ENCODE data around the gene PFAS.

The PFAS gene

DNA sequence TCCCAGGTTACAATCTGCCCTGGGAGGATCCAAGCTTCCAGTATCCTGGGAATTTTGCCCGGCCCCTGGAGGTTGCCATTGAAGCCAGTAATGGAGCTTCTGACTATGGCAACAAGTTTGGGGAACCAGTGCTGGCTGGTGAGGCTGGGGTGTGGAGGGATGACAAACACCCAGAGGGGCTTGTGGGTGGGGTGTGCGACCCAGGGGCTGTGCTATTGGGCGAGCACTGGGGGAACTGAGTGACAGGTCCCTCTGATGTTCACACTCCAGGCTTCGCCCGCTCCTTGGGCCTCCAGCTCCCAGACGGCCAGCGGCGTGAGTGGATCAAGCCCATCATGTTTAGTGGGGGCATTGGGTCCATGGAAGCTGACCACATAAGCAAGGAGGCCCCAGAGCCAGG is 8.7 kb downstream of the PFAS start:
- TF ChIP-seq, protein P1, sequence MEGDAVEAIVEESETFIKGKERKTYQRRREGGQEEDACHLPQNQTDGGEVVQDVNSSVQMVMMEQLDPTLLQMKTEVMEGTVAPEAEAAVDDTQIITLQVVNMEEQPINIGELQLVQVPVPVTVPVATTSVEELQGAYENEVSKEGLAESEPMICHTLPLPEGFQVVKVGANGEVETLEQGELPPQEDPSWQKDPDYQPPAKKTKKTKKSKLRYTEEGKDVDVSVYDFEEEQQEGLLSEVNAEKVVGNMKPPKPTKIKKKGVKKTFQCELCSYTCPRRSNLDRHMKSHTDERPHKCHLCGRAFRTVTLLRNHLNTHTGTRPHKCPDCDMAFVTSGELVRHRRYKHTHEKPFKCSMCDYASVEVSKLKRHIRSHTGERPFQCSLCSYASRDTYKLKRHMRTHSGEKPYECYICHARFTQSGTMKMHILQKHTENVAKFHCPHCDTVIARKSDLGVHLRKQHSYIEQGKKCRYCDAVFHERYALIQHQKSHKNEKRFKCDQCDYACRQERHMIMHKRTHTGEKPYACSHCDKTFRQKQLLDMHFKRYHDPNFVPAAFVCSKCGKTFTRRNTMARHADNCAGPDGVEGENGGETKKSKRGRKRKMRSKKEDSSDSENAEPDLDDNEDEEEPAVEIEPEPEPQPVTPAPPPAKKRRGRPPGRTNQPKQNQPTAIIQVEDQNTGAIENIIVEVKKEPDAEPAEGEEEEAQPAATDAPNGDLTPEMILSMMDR (IDR thresholded peaks at IDR 0.05) = no peak
- TF ChIP-seq ZFX (IDR thresholded peaks at IDR 0.05; ENCODE audit: borderline replicate concordance) = no peak
- no peak overlapping the region for H3K27ac ChIP-seq

GRCh38 chr17:8264320-8264719 is 15.2 kb downstream of the PFAS start:
- no peak overlapping the region for H3K27ac ChIP-seq
- TF ChIP-seq, protein P1 (IDR thresholded peaks at IDR 0.05) = no peak
- TF ChIP-seq ZFX (IDR thresholded peaks at IDR 0.05; ENCODE audit: borderline replicate concordance) = no peak

- TF ChIP-seq, protein P1 (IDR thresholded peaks at IDR 0.05) = no peak
- no peak for TF ChIP-seq ZFX (IDR thresholded peaks at IDR 0.05; ENCODE audit: borderline replicate concordance)
- H3K27ac ChIP-seq = no peak overlapping the region
These were observed 15.9 kb downstream of the PFAS start for GRCh38 chr17:8264836-8265542.

DNA sequence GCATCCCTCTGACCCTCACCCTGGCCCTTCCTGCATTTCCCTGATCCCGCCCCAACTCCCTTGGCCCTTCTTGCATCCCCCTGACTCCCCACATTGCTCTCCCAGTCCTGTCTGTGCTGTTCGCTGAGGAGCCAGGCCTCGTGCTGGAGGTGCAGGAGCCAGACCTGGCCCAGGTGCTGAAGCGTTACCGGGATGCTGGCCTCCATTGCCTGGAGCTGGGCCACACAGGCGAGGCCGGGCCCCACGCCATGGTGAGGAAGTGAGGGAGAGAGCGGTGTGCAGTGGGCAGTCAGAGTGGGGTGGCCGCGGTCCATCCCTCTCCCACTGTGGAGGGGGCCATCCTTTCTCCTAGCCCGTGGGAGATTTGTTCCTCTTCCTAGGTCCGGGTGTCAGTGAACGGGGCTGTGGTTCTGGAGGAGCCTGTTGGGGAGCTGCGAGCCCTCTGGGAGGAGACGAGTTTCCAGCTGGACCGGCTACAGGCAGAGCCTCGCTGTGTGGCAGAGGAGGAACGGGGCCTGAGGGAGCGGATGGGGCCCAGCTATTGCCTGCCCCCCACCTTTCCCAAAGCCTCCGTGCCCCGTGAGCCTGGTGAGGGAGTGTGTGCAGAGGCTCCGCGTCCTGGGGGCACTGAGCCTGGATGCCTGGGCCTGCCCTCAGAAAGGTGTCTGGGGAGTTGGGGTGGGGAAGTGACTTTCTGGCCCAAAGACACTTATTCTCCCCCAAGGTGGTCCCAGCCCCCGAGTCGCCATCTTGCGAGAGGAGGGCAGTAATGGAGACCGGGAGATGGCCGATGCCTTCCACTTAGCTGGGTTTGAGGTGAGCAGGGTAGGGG is 17.8 kb downstream of the PFAS start:
- TF ChIP-seq, protein P1 (IDR thresholded peaks at IDR 0.05) = no peak
- TF ChIP-seq ZFX (IDR thresholded peaks at IDR 0.05; ENCODE audit: borderline replicate concordance) = no peak

DNA sequence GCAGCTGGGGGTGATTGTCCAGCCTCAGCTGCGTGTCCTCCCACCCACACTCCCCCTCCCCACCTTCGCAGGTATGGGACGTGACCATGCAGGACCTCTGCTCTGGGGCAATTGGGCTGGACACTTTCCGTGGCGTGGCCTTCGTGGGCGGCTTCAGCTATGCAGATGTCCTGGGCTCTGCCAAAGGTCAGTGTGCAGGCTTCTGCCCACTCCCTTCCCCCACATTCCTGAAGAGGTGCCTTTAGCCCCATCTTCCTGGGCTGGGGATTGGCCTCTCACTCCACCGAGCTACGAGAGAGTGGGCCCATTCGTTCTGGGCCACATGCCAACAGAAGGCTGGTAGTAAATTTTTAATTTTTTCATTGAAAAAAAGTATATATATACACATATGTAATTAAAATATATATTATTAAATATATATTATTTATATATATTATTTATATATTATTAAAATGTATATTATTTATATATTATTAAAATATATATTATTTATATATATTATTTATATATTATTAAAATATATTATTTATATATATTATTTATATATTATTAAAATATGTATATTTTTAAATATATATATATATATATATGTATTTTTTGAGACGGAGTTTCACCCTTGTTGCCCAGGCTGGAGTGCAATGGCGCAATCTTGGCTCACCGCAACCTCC is 18.5 kb downstream of the PFAS start:
- no peak overlapping the region for H3K27ac ChIP-seq
- TF ChIP-seq, protein P1 (IDR thresholded peaks at IDR 0.05) = no peak
- TF ChIP-seq ZFX (IDR thresholded peaks at IDR 0.05; ENCODE audit: borderline replicate concordance) = no peak

More for the DNA sequence above, 17.8 kb downstream of the PFAS start:
- H3K27ac ChIP-seq = no peak overlapping the region

DNA sequence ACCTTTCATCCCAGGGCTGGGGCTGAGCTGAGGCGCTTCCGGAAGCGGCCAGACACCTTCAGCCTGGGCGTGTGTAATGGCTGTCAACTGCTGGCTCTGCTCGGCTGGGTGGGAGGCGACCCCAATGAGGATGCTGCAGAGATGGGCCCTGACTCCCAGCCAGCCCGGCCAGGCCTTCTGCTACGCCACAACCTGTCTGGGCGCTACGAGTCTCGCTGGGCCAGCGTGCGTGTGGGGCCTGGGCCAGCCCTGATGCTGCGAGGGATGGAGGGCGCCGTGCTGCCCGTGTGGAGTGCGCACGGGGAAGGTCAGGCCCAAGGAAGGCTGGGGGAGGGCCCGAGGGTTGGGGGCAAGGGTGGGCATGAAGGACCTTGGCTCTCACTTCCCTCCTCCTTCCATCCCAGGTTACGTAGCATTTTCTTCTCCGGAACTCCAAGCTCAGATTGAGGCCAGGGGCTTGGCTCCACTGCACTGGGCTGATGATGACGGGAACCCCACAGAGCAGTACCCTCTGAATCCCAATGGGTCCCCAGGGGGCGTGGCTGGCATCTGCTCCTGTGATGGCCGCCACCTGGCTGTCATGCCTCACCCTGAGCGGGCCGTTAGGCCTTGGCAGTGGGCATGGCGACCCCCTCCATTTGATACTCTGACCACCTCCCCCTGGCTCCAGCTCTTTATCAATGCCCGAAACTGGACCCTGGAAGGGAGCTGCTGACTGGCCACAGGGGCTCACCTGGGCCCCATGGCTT is 19.6 kb downstream of the PFAS start:
- TF ChIP-seq, protein P1 (IDR thresholded peaks at IDR 0.05) = no peak
- TF ChIP-seq ZFX (IDR thresholded peaks at IDR 0.05; ENCODE audit: borderline replicate concordance) = no peak
- H3K27ac ChIP-seq = no peak overlapping the region

All from 22Rv1 (cell line).